Astrocyte of the spinal cord (primary cell): ENCODE results near the gene BNC2.

Experiments
- DNase-seq: peaks from one replicate; pipeline ENCODE4 v3.0.0; 2011; ENCODE audit warnings: low read depth, low spot score
- H3K4me3 ChIP-seq: 2 replicates; pipeline ENCODE4 v1.5.1; 2011; ENCODE audit warnings: low read depth, mild to moderate bottlenecking, low read length, moderate library complexity
- in situ Hi-C: cut with HindIII; loops from 2 replicates; pipeline ENCODE4 v1.10.0; 2017; ENCODE audit warnings: low sequenced_read_pairs
- TF ChIP-seq, protein P1 (sequence below): IDR thresholded peaks from 2 replicates; pipeline ENCODE4 v1.5.1; 2012; ENCODE audit warnings: low read depth, mild to moderate bottlenecking, low read length, inconsistent platforms

BNC2 gene

GRCh38 chr9:16530669-16531642, 339.5 kb downstream of the BNC2 start:
- TF ChIP-seq, protein P1, sequence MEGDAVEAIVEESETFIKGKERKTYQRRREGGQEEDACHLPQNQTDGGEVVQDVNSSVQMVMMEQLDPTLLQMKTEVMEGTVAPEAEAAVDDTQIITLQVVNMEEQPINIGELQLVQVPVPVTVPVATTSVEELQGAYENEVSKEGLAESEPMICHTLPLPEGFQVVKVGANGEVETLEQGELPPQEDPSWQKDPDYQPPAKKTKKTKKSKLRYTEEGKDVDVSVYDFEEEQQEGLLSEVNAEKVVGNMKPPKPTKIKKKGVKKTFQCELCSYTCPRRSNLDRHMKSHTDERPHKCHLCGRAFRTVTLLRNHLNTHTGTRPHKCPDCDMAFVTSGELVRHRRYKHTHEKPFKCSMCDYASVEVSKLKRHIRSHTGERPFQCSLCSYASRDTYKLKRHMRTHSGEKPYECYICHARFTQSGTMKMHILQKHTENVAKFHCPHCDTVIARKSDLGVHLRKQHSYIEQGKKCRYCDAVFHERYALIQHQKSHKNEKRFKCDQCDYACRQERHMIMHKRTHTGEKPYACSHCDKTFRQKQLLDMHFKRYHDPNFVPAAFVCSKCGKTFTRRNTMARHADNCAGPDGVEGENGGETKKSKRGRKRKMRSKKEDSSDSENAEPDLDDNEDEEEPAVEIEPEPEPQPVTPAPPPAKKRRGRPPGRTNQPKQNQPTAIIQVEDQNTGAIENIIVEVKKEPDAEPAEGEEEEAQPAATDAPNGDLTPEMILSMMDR, result no peak
- no peak for DNase-seq
- in situ Hi-C loops, result no loop called here
- H3K4me3 ChIP-seq, result no peak overlapping the region

DNA sequence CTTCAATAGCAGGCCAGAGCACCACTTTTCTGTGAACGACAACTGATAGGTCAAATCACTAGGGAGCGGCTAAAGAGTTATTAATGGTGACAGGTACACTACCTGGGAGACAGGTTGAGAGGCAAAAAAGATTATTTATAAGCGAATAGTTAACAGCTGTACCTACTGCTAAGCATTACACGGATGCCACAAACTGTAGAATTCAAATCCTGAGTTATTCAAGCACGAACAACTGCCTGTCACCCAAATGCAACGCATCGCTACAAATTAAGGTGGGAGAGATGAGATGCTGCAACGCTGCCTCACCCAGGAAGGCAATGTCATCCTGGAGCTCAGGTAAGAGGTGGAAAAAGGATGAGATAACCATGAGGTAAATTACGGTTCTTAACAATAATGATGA, 342.9 kb downstream of the BNC2 start:
- DNase-seq, result no peak
- TF ChIP-seq, protein P1, result no peak
- in situ Hi-C loops, result no loop called here
- H3K4me3 ChIP-seq, result no peak overlapping the region

DNA sequence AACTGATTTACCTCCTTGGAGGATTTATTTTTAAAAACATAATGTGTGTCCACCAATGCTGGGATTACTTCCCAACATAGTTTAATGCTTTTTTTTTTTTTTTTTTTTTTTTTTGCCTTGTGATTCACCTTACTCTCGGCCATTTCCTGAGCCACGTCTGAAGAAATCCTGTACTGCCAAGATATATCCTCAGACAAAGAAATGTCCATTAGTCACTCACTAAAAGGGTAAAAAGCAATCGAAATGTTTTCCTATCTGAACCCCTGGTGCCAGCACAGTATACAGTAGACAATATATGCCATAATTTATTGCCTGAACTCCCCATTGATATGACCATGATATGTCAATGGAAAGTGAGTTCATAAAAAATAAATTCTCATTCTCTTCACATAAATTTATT, 344.1 kb downstream of the BNC2 start:
- TF ChIP-seq, protein P1, result no peak
- H3K4me3 ChIP-seq, result no peak overlapping the region
- peak; percentile 70 for DNase-seq
- in situ Hi-C loops, result no loop called here

DNA sequence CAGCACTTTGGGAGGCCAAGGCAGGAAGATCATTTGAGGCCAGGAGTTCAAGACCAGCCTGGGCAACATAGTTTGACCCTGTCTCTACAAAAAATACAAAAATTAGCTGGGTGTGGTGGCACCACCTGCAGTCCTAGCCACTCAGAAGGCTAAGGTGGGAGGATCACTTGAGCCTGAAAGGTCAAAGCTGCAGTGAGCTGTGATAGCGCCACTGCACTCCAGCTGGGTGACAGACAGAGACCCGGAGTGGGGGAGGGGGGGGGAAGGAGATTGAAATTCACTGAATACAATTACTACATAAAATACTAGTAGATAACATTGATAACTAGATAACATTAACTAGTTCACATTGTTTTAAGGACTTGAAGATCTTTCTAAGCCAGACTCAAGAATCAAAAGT, 345.6 kb downstream of the BNC2 start:
- TF ChIP-seq, protein P1, result no peak
- in situ Hi-C loops, result no loop called here
- H3K4me3 ChIP-seq, result no peak overlapping the region

DNA sequence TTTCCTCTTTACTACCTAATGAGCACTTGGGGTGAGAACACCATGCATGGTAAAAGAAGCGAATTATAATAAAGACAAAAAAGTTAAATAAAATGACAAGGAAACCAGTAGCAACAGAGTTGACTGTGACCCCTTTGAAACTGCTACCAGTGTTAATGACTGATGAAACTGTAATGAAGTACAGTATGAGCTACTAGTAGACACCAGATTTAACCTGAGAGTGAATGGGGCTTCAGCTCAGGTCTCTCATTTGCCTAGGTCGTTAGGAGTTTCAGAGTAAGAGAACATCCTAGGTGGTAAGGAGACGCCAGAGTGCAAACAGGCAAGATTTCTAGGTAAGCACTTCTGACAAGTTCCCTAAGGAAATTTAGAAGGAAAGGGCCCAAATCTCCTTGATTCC, 346.4 kb downstream of the BNC2 start:
- TF ChIP-seq, protein P1, result no peak
- H3K4me3 ChIP-seq, result no peak overlapping the region
- in situ Hi-C loops, result no loop called here
- DNase-seq, result no peak

More for the DNA sequence above, 345.6 kb downstream of the BNC2 start:
- DNase-seq, result no peak

- no peak overlapping the region for H3K4me3 ChIP-seq
- DNase-seq, result peak; percentile 94
- in situ Hi-C loops, result no loop called here
- TF ChIP-seq, protein P1, result no peak
Observed at GRCh38 chr9:16521868-16522411, 348.5 kb downstream of the BNC2 start.
